GM10266 (cell line): ENCODE results near the gene CACNA1B.

Experiments
- DNase-seq: peaks from one replicate; pipeline ENCODE4 v3.0.0; 2012; ENCODE audit errors: extremely low spot score
- CTCF ChIP-seq: IDR thresholded peaks from 2 replicates; pipeline ENCODE4 v1.5.1; 2012; ENCODE audit warnings: mild to moderate bottlenecking, low read depth; ENCODE audit not compliant: control insufficient read depth, insufficient read depth; ENCODE audit errors: missing control alignments

The CACNA1B gene

GRCh38 chr9:137872296-137872695 lies 5.3 kb upstream of the CACNA1B start:
- TF ChIP-seq CTCF = no peak
- DNase-seq = no peak

- no peak for DNase-seq
- TF ChIP-seq CTCF = no peak
Observed at GRCh38 chr9:137873408-137873807, 4.2 kb upstream of the CACNA1B start.

GRCh38 chr9:137873858-137874362 lies 3.7 kb upstream of the CACNA1B start:
- no peak for DNase-seq
- no peak for TF ChIP-seq CTCF

GRCh38 chr9:137875354-137875753 lies 2.2 kb upstream of the CACNA1B start:
- no peak for TF ChIP-seq CTCF
- DNase-seq = no peak

- DNase-seq = no peak
- no peak for TF ChIP-seq CTCF
Observed at GRCh38 chr9:137875846-137876245, 1.7 kb upstream of the CACNA1B start.

GRCh38 chr9:137876269-137876668 lies 1.3 kb upstream of the CACNA1B start:
- no peak for TF ChIP-seq CTCF
- no peak for DNase-seq

GRCh38 chr9:137876781-137877386 lies 698 bp upstream of the CACNA1B start:
- no peak for TF ChIP-seq CTCF
- DNase-seq = no peak
